Panc1 (cell line): ENCODE measurements around the gene ARHGAP25. TPM values are rescaled to one million over a fixed set of nuclear protein-coding genes. Genes with fewer than 3 reads are reported as not detected.

Experiments
- ATAC-seq: fragments of 200-7000 bp; cut with Tn5 transposase; 2 replicates; pipeline ENCODE4 v1.9.1; 2020; ENCODE audit warnings: mild to moderate bottlenecking, moderate library complexity
- BruUV-seq: library from RNA; stranded (reverse); fragments of 400-500 nt; replicated peaks from 2 replicates; lab custom pipeline; 2021; lab: Mats Ljungman, UMichigan
- CTCF ChIA-PET: fragments of 300-600 bp; sonication (Branson Sonifier 250); formaldehyde crosslinking; loops from one replicate; lab custom pipeline; 2022; ENCODE audit warnings: antibody characterized with exemption; lab: Charles Lee
- POLR2A ChIA-PET: fragments of 300-600 bp; sonication (Branson Sonifier 250); formaldehyde crosslinking; loops from one replicate; lab custom pipeline; 2022; ENCODE audit warnings: antibody characterized with exemption; lab: Charles Lee
- DNase-seq: peaks from one replicate; pipeline ENCODE4 v3.0.0-alpha.2; 2010; ENCODE audit warnings: low read depth, low spot score
- H3K27ac ChIP-seq: 2 replicates; pipeline ENCODE4 v1.5.1; 2011; ENCODE audit warnings: mild to moderate bottlenecking, low read length, inconsistent platforms
- H3K27me3 ChIP-seq: fragments of 200-500 bp; sonication (Bioruptor generic); 2 replicates; pipeline ENCODE4 v1.6.0; 2014; ENCODE audit warnings: low read length, inconsistent platforms; ENCODE audit not compliant: control insufficient read depth, insufficient read depth
- H3K36me3 ChIP-seq: fragments of 200-500 bp; sonication (Bioruptor generic); 2 replicates; pipeline ENCODE4 v1.5.1; 2014; ENCODE audit warnings: inconsistent platforms, mild to moderate bottlenecking, low read length, moderate library complexity; ENCODE audit not compliant: control insufficient read depth, insufficient read depth
- H3K4me1 ChIP-seq: 2 replicates; pipeline ENCODE4 v1.5.1; 2011; ENCODE audit warnings: inconsistent platforms, mild to moderate bottlenecking, low read length, moderate library complexity; ENCODE audit not compliant: control insufficient read depth, insufficient read depth
- H3K4me3 ChIP-seq, 2 experiments: 2 replicates each; pipeline ENCODE4 v1.5.1; 2011 to 2012; ENCODE audit warnings: low read depth in 2 of 2, low read length in 2 of 2, mild to moderate bottlenecking in 2 of 2, inconsistent platforms in 1 of 2, moderate library complexity in 1 of 2
- H3K9me3 ChIP-seq: fragments of 200-500 bp; sonication (Bioruptor generic); 2 replicates; pipeline ENCODE4 v1.5.1; 2014; ENCODE audit warnings: low read depth, mild to moderate bottlenecking, inconsistent platforms, low read length, moderate library complexity; ENCODE audit not compliant: control insufficient read depth, insufficient read depth
- POLR2AphosphoS5 ChIP-seq: IDR thresholded peaks from 2 replicates; pipeline ENCODE4 v1.6.1; 2012; ENCODE audit warnings: mild to moderate bottlenecking, low read depth, low read length, moderate library complexity
- REST ChIP-seq, 2 experiments: IDR thresholded peaks; 2 replicates each; pipeline ENCODE4 v1.6.1; 2011 to 2012; ENCODE audit warnings: low read depth in 2 of 2, control low read depth in 1 of 2, low read length in 1 of 2, mild to moderate bottlenecking in 1 of 2, moderate library complexity in 1 of 2; ENCODE audit not compliant: insufficient read depth in 1 of 2
- SIN3A ChIP-seq: IDR thresholded peaks from 2 replicates; pipeline ENCODE4 v1.6.1; 2012; ENCODE audit warnings: low read depth, mild to moderate bottlenecking, low read length, moderate library complexity, borderline replicate concordance; ENCODE audit not compliant: insufficient read depth
- TCF7L2 ChIP-seq: IDR thresholded peaks from 2 replicates; pipeline ENCODE4 v1.6.1; 2011; ENCODE audit warnings: mild to moderate bottlenecking, low read depth, low read length, inconsistent platforms
- in situ Hi-C: cut with HindIII; loops from 2 replicates; pipeline ENCODE4 v1.10.0; 2016; ENCODE audit warnings: low sequenced_read_pairs, low pct_unique_long_range_greater_than_20kb
- intact Hi-C: fragments of 100-400 bp; cut with micrococcal nuclease; formaldehyde crosslinking; loops from one replicate; pipeline ENCODE4 v1.10.0; 2022; ENCODE audit not compliant: unreplicated experiment
- total RNA-seq: library from RNA; stranded (reverse); gene quantifications from one replicate; pipeline ENCODE4 v1.2.1, GENCODE V29; 2021; ENCODE audit not compliant: unreplicated experiment
- TF ChIP-seq, protein P1 (sequence below): fragments of 450-650 bp; IDR thresholded peaks from 2 replicates; pipeline ENCODE4 v1.5.1; 2017; ENCODE audit warnings: mild to moderate bottlenecking

Gene ARHGAP25
- total RNA-seq, 1 experiment from 2014 or later: 0.49 TPM

GRCh38 chr2:68790600-68790999 is 56.0 kb downstream of the ARHGAP25 start:
- no peaks in the 10 kb centered on the region; the same call in 1 of the 2 replicates for H3K27me3 ChIP-seq
- no peak overlapping the region for H3K27ac ChIP-seq
- no peaks in the 10 kb centered on the region for H3K36me3 ChIP-seq
- H3K4me1 ChIP-seq: no peaks in the 10 kb centered on the region
- H3K4me3 ChIP-seq: no peak overlapping the region
- in situ Hi-C loops: no loop called here
- intact Hi-C loops: no loop called here
- CTCF ChIA-PET: no interaction called here
- no TSS peak for BruUV-seq
- POLR2A ChIA-PET: no interaction called here
- no peaks in the 10 kb centered on the region for H3K9me3 ChIP-seq
- no peak for DNase-seq
- TF ChIP-seq TCF7L2 (no peak), POLR2AphosphoS5 (no peak), SIN3A (no peak), REST (IDR thresholded peaks at IDR 0.05; ENCODE audit: insufficient read depth in 1 of 2, low read depth in 2 of 2, low read length in 1 of 2) (no peak)
- TF ChIP-seq, protein P1, sequence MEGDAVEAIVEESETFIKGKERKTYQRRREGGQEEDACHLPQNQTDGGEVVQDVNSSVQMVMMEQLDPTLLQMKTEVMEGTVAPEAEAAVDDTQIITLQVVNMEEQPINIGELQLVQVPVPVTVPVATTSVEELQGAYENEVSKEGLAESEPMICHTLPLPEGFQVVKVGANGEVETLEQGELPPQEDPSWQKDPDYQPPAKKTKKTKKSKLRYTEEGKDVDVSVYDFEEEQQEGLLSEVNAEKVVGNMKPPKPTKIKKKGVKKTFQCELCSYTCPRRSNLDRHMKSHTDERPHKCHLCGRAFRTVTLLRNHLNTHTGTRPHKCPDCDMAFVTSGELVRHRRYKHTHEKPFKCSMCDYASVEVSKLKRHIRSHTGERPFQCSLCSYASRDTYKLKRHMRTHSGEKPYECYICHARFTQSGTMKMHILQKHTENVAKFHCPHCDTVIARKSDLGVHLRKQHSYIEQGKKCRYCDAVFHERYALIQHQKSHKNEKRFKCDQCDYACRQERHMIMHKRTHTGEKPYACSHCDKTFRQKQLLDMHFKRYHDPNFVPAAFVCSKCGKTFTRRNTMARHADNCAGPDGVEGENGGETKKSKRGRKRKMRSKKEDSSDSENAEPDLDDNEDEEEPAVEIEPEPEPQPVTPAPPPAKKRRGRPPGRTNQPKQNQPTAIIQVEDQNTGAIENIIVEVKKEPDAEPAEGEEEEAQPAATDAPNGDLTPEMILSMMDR: no peak
- ATAC-seq: no peak

GRCh38 chr2:68791914-68792313 is 57.3 kb downstream of the ARHGAP25 start:
- Histone ChIP-seq H3K9me3 (no peaks in the 10 kb centered on the region), H3K4me1 (no peaks in the 10 kb centered on the region), H3K27me3 (no peaks in the 10 kb centered on the region), H3K36me3 (no peaks in the 10 kb centered on the region), H3K4me3 (no peak overlapping the region), H3K27ac (no peak overlapping the region)
- intact Hi-C loops (no loop called here), in situ Hi-C loops (no loop called here)
- no TSS peak for BruUV-seq
- no peak for ATAC-seq
- CTCF ChIA-PET: no interaction called here
- POLR2A ChIA-PET: no interaction called here
- TF ChIP-seq REST (IDR thresholded peaks at IDR 0.05; ENCODE audit: insufficient read depth in 1 of 2, low read depth in 2 of 2, low read length in 1 of 2) (no peak), POLR2AphosphoS5 (no peak), TCF7L2 (no peak), SIN3A (no peak)
- TF ChIP-seq, protein P1: no peak
- no peak for DNase-seq
